ENCODE data around the gene CEPT1. TPM values are rescaled to one million over a fixed set of nuclear protein-coding genes. Genes with fewer than 3 reads are reported as not detected.

Gene CEPT1
- total RNA-seq, 1 experiment from 2014 or later = 34.2 TPM

GRCh38 chr1:111220302-111220890, 80.4 kb downstream of the CEPT1 start:
- ATAC-seq (no peak), DNase-seq (ENCODE audit: low read depth, low spot score) (no peak)
- H3K4me3 ChIP-seq (replicated peaks in 1 of 2; ENCODE audit: low read depth in 1 of 2, low read length in 2 of 2) = no peak overlapping the region
- H3K36me3 ChIP-seq (ENCODE audit: control insufficient read depth in 1 of 2, insufficient read depth in 2 of 2, low read length in 2 of 2) = no peaks in the 10 kb centered on the region
- intact Hi-C loops (cut with micrococcal nuclease) = loop anchor here (5.0 to 10.0 kb wide), 3 partner anchors 186 to 544 kb away; no protein-coding TSS in a partner anchor
- ChIA-PET CTCF (interaction anchor here (4.4 kb wide), 1 partner anchor 114 kb away, joined by 36 read pairs; no protein-coding TSS in a partner anchor), POLR2A (interaction anchor here (0.9 kb wide), 1 partner anchor 229 kb away, joined by 3 read pairs; the partner anchor contains the start of genes ATP5PB and WDR77), RAD21 (ENCODE audit: low non-redundant PET in 1 of 2, low total read pairs in 2 of 2, uncharacterized antibody in 2 of 2, unreplicated experiment in 2 of 2) (no interaction called here)
- no peaks in the 10 kb centered on the region for H3K9me3 ChIP-seq (ENCODE audit: control insufficient read depth in 1 of 2, insufficient read depth in 1 of 2, low read depth in 1 of 2, low read length in 2 of 2)
- H3K9ac ChIP-seq (ENCODE audit: low read length) = no peak overlapping the region
- no peak for TF ChIP-seq EZH2 (IDR thresholded peaks at IDR 0.05)
- TF ChIP-seq, protein P1, sequence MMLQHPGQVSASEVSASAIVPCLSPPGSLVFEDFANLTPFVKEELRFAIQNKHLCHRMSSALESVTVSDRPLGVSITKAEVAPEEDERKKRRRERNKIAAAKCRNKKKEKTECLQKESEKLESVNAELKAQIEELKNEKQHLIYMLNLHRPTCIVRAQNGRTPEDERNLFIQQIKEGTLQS (IDR thresholded peaks at IDR 0.05) = no peak
- no peak for TF ChIP-seq EZH2phosphoT487 (IDR thresholded peaks at IDR 0.05; ENCODE audit: borderline replicate concordance)
- TF ChIP-seq CBX3 (IDR thresholded peaks at IDR 0.05; ENCODE audit: low read depth) = no peak
- TF ChIP-seq SRF (IDR thresholded peaks at IDR 0.05; ENCODE audit: low read depth) = no peak
- no peak for TF ChIP-seq REST (IDR thresholded peaks at IDR 0.05; ENCODE audit: low read depth)
- TF ChIP-seq JUND (IDR thresholded peaks at IDR 0.05) = no peak
- TF ChIP-seq, protein P2, sequence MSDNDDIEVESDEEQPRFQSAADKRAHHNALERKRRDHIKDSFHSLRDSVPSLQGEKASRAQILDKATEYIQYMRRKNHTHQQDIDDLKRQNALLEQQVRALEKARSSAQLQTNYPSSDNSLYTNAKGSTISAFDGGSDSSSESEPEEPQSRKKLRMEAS (IDR thresholded peaks at IDR 0.05) = no peak
- no peak for TF ChIP-seq ZFX (IDR thresholded peaks at IDR 0.05)
- TF ChIP-seq SP1 (IDR thresholded peaks at IDR 0.05; ENCODE audit: low read depth) = no peak
- no peak for TF ChIP-seq FOSL1 (IDR thresholded peaks at IDR 0.05; ENCODE audit: low read depth)
- TF ChIP-seq RAD21 (IDR thresholded peaks at IDR 0.05; ENCODE audit: low read depth) = no peak
- no peak for TF ChIP-seq YY1 (IDR thresholded peaks at IDR 0.05; ENCODE audit: extremely low read depth, insufficient replicate concordance, low read depth, low read length)
- TF ChIP-seq CEBPB (IDR thresholded peaks at IDR 0.05; ENCODE audit: low read depth) = no peak
- TF ChIP-seq CTCF (IDR thresholded peaks at IDR 0.05 in 2 of 3, conservative IDR thresholded peaks at IDR 0.05 in 1 of 3; ENCODE audit: borderline replicate concordance in 1 of 3, insufficient read depth in 1 of 3, low read depth in 2 of 3, low read length in 2 of 3) = no peak
- no peak for TF ChIP-seq POLR2AphosphoS5 (IDR thresholded peaks at IDR 0.05; ENCODE audit: low read depth, low read length)
- TF ChIP-seq ZNF274 (IDR thresholded peaks at IDR 0.05; ENCODE audit: low read depth, low read length) = no peak
- no peak for TF ChIP-seq EGR1 (IDR thresholded peaks at IDR 0.05; ENCODE audit: low read depth)
- no peak for TF ChIP-seq ZBTB33 (IDR thresholded peaks at IDR 0.05; ENCODE audit: extremely low read depth, insufficient replicate concordance, low read length)
- no peak for TF ChIP-seq SIN3A (IDR thresholded peaks at IDR 0.05; ENCODE audit: low read depth)
- H3K27me3 ChIP-seq (ENCODE audit: insufficient read depth, low read length) = no peaks in the 10 kb centered on the region
- no peak overlapping the region for H2AFZ ChIP-seq (ENCODE audit: low read depth, low read length, poor library complexity, severe bottlenecking)
- H3K27ac ChIP-seq (ENCODE audit: low read depth, low read length) = no peak overlapping the region
- H3K9me2 ChIP-seq (ENCODE audit: insufficient read depth) = 0 out of 2 replicates have a peak, but pooled peaks cover 3% of the 10 kb centered on the region
- H3K79me2 ChIP-seq (ENCODE audit: insufficient read depth, low read length) = no peaks in the 10 kb centered on the region
- no peak overlapping the region for H3K4me2 ChIP-seq (ENCODE audit: low read length)
- H3K4me1 ChIP-seq (ENCODE audit: control insufficient read depth in 1 of 2, insufficient read depth in 2 of 2, low read length in 2 of 2) = peaks cover 3 to 5% of the 10 kb centered on the region in 2 experiments; a peak in 2 of 4 replicates
- no TSS peak for BruUV-seq (replicated peaks)
- no peaks in the 10 kb centered on the region for H4K20me1 ChIP-seq (ENCODE audit: insufficient read depth)
